Activated CD4-positive, alpha-beta T cell treated with anti-CD3 and anti-CD28 coated beads, Interleukin-2, amount 10 ng/mL, durations not matched to agents 24 days and 14 days (primary cell): Measurements from ENCODE around the gene TMPRSS9. TPM values are rescaled to one million over a fixed set of nuclear protein-coding genes. Genes with fewer than 3 reads are reported as not detected.
"Not testable (repeated sequence)": the region's sequence is repeated elsewhere in the genome, so short reads cannot be mapped to it uniquely, and the experiment has no call there.

Source experiments
- DNase-seq: peaks from one replicate; pipeline ENCODE4 v3.0.0; 2022
- H3K27ac Mint-ChIP-seq: one replicate; pipeline ENCODE4 v1.8.0; 2022; ENCODE audit warnings: mild to moderate bottlenecking, mixed read lengths
- H3K27me3 Mint-ChIP-seq: one replicate; pipeline ENCODE4 v1.8.0; 2022; ENCODE audit warnings: mixed read lengths
- H3K36me3 Mint-ChIP-seq: one replicate; pipeline ENCODE4 v1.8.0; 2022; ENCODE audit warnings: low read depth, mild to moderate bottlenecking, mixed read lengths
- H3K4me1 Mint-ChIP-seq: one replicate; pipeline ENCODE4 v1.8.0; 2021; ENCODE audit warnings: mixed read lengths
- H3K4me3 Mint-ChIP-seq: one replicate; pipeline ENCODE4 v1.8.0; 2022; ENCODE audit warnings: mild to moderate bottlenecking, moderate library complexity, mixed read lengths
- H3K9me3 Mint-ChIP-seq: one replicate; pipeline ENCODE4 v1.8.0; 2021; ENCODE audit warnings: mixed read lengths
- intact Hi-C: fragments of 100-400 bp; cut with micrococcal nuclease; formaldehyde crosslinking; loops from one replicate; pipeline ENCODE4 v1.15.1; 2023
- total RNA-seq: library from RNA; stranded (reverse); gene quantifications from 2 replicates; pipeline ENCODE4 v1.2.3, GENCODE V29; 2022

Gene TMPRSS9
- total RNA-seq, 1 donor from 2014 or later = not detected

GRCh38 chr19:2469102-2469914 lies 109.2 kb downstream of the TMPRSS9 start:
- H3K27me3 Mint-ChIP-seq = peaks cover 2% of the 10 kb centered on the region
- peak; percentile 69 for DNase-seq

GRCh38 chr19:2469915-2470200 lies 109.8 kb downstream of the TMPRSS9 start:
- H3K27me3 Mint-ChIP-seq, H3K4me3 Mint-ChIP-seq, DNase-seq, H3K9me3 Mint-ChIP-seq, H3K36me3 Mint-ChIP-seq, intact Hi-C loops: not testable (repeated sequence)
- peaks cover 11% of the 10 kb centered on the region for H3K4me1 Mint-ChIP-seq
- peak overlapping the region; percentile 75 for H3K27ac Mint-ChIP-seq

More at GRCh38 chr19:2469102-2469914, 109.2 kb downstream of the TMPRSS9 start:
- intact Hi-C loops = no loop called here
- Mint-ChIP-seq H3K4me3 (no peak overlapping the region), H3K4me1 (peaks cover 10% of the 10 kb centered on the region), H3K9me3 (no peaks in the 10 kb centered on the region), H3K36me3 (no peaks in the 10 kb centered on the region), H3K27ac (no peak overlapping the region)

- Mint-ChIP-seq H3K27me3 (peaks cover 5% of the 10 kb centered on the region), H3K4me3 (peak overlapping the region; percentile 100), H3K27ac (peak overlapping the region; percentile 96), H3K4me1 (peaks cover 24% of the 10 kb centered on the region), H3K9me3 (peaks cover 3% of the 10 kb centered on the region), H3K36me3 (peaks cover 30% of the 10 kb centered on the region)
- intact Hi-C loops = loop anchor here (1.0 to 2.0 kb wide), 4 partner anchors 18 to 146 kb away; partner anchors contain the start of gene LMNB2
- DNase-seq = peak; percentile 97
Measured at GRCh38 chr19:2474232-2475017, 114.4 kb downstream of the TMPRSS9 start.

GRCh38 chr19:2475018-2475701 lies 115.1 kb downstream of the TMPRSS9 start:
- intact Hi-C loops = loop anchor here (1.0 to 2.0 kb wide), 2 partner anchors 18 to 145 kb away; partner anchors contain the start of gene LMNB2
- Mint-ChIP-seq H3K4me3 (peak overlapping the region; percentile 100), H3K9me3 (peaks cover 3% of the 10 kb centered on the region), H3K27ac (peak overlapping the region; percentile 96), H3K27me3 (peaks cover 5% of the 10 kb centered on the region), H3K36me3 (peaks cover 30% of the 10 kb centered on the region), H3K4me1 (peaks cover 27% of the 10 kb centered on the region)
- peak; percentile 87 for DNase-seq

Other genes with a start within 250 kb of the TMPRSS9 start
- gene AP3D1, start 208.7 kb upstream of the TMPRSS9 start, total RNA-seq = 104 and 113 TPM in 2 replicates
- gene DOT1L, start 196.3 kb upstream of the TMPRSS9 start, total RNA-seq = 127 and 137 TPM in 2 replicates
- 70.5 and 71.6 TPM in 2 replicates for gene PLEKHJ1, start 123.9 kb upstream of the TMPRSS9 start, total RNA-seq
- gene SF3A2, start 123.4 kb upstream of the TMPRSS9 start, total RNA-seq = 159 and 171 TPM in 2 replicates
- 4.0 and 5.1 TPM in 2 replicates for gene AMH, start 110.9 kb upstream of the TMPRSS9 start, total RNA-seq
- 0.40 and 0.91 TPM in 2 replicates for gene JSRP1, start 103.8 kb upstream of the TMPRSS9 start, total RNA-seq
- 0.09 TPM in 1 of 2 replicates, not detected in the other for gene PEAK3, start 78.1 kb upstream of the TMPRSS9 start, total RNA-seq
- gene LINGO3, start 52.1 kb upstream of the TMPRSS9 start, total RNA-seq = 0.09 and 0.26 TPM in 2 replicates
- gene LSM7, start 31.7 kb upstream of the TMPRSS9 start, total RNA-seq = 190 and 192 TPM in 2 replicates
- gene SPPL2B, start 31.6 kb upstream of the TMPRSS9 start, total RNA-seq = 69.7 and 69.8 TPM in 2 replicates
- gene TIMM13, start 67.3 kb downstream of the TMPRSS9 start, total RNA-seq = 182 and 190 TPM in 2 replicates
- gene LMNB2, start 96.7 kb downstream of the TMPRSS9 start, total RNA-seq = 120 TPM in 2 replicates
- gene GADD45B, start 115.9 kb downstream of the TMPRSS9 start, total RNA-seq = 101 and 102 TPM in 2 replicates